Dedifferentiated amniotic fluid mesenchymal stem cell (primary cell): ENCODE data around the gene CGB5.

Source experiments
- DNase-seq: peaks from one replicate; pipeline ENCODE4 v3.0.0-alpha.2; 2016; ENCODE audit errors: extremely low spot score

The CGB5 gene

DNA sequence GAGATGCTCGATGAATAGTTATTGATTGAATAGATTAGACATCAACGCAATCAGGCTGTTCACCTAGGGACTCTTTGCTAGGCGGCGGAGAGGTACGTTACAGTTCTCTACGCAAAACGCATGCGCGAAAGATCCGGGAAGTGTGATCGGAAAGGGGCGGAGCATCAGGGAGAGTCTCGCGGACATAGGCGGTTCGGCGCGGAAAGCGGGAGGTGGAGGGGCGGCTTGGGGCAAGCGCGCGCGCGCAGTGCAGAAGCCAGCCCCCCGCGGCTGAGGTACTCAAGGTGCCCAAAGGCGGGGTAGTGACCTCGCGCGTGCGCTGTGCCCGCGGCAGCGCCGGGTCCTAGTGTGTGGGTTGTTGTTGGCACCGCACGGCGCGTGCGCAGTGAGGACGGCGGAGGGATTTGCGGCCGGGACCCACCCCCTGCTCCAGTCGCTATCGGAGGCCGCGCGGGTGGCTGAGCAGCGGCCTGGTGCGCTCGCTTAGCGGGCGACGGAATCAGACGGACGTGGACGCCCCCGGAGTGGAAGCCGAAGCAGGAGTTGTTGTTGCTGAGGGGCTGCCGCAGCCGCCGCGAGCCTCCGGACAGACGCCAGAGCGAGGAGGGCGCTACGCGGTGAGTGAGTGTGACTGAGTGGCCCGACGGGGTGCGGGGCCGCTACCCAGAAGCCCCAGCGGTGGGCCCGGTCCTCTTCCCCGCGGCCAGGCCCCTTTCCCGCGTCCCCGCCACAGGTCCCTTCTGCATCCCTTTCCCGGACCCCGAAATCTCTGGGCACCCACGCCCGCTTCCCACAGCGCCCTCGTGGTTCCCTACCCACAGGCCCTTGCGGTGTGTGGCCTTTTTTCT is 41.6 kb downstream of the CGB5 start, which contains the start of gene SNRNP70:
SNRNP70 (plus strand) TSS at position 432 of the 848 bp plus-strand sequence. CDS start 964 bp downstream, outside the sequence.
- peak; percentile 99 for DNase-seq

DNA sequence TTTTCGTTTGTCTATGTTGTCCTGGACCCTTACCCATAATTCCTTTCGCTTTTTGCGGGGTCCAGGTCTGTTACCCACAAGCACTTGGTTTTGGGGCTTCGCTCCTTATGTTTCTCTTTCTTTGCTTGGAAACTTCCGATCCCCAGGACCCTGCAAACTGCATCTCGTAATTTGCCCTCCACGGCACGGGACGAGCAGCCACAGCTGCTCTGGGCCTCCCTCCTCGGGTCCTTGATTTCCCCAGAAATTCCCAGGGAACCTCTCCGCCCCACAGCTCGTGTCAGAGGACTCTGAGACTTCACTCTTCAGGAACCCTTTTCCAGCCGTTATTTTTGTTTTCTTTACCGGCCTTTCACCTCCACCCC is 42.2 kb downstream of the CGB5 start:
- no peak for DNase-seq

DNA sequence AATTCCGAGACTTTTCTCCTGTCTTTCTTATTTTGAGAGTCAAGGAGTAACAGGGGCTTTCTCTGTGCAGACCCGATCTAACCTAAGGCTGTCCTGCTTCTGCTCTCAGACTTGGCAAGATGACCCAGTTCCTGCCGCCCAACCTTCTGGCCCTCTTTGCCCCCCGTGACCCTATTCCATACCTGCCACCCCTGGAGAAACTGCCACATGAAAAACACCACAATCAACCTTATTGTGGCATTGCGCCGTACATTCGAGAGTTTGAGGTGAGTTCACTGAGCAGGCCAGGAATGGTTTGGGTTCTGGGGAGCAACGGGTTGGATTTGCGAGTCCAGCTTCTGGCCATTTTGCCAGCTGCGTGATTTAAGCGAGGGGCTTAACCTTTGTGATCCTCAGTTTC is 42.6 kb downstream of the CGB5 start:
- DNase-seq: no peak

DNA sequence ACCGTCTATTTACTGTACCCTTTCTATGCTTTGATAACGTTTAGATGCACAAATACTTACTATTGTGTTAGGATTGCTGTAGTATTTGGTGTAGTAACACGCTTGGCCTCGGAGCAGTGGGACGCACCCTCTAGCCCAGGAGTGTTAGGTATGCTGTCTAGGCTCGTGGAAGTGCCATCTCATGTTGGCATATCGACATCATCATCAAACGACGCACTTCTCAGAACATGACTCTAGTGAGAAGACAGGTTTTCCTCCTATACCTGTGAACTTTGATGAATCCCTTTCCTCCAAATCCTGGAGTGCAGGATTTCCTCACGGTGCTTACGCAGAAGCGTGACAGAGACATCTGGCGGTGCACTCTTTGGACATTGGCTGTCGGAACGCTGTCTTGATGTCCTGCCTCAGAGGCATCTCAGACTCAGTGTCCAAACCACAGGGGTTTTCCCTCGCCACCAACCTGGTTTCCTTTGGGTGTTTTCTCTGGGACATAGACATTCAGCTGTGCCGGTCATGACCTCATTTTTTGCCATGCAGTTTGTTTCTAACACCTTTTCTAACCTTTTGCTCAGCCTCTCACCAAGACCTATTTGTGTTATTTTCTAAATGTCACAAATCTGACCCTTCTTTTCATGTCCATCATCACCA is 47.9 kb downstream of the CGB5 start:
- no peak for DNase-seq

DNA sequence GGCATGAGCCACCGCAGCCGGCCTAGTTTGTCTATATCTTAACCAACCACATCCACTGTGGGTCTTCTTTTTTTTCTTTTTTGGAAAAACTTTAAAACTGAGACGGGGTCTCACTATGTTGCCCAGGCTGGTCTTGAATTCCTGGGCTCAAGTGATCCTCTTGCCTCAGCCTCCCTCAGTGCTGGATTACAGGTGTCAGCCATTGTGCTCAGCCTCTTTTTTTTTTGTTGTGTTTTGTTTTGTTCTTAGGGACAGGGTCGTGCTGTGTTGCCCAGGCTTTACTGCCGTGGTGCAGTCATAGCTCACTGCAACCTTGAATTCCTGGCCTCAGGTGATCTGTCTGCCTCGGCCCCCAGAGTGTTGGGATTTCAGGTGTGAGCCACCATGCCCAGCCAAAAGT is 49.0 kb downstream of the CGB5 start:
- no peak for DNase-seq
